HepG2 (cell line): Measurements from ENCODE around the gene SHPK. TPM values are rescaled to one million over a fixed set of nuclear protein-coding genes. Genes with fewer than 3 reads are reported as not detected.

Experiments used
- ARHGAP35 ChIP-seq: sonication (generic); formaldehyde crosslinking; IDR thresholded peaks from 2 replicates; pipeline ENCODE4 v1.9.0; 2022; ENCODE audit warnings: mild to moderate bottlenecking, inconsistent platforms, moderate library complexity, missing genetic modification reagents, borderline replicate concordance
- FOXP4 ChIP-seq: sonication (generic); formaldehyde crosslinking; IDR thresholded peaks from 2 replicates; pipeline ENCODE4 v1.4.0; 2020; ENCODE audit warnings: missing genetic modification reagents
- MXD3 ChIP-seq: IDR thresholded peaks from 2 replicates; pipeline ENCODE4 v1.6.1; 2016; ENCODE audit warnings: mild to moderate bottlenecking, missing biosample characterization, missing genetic modification reagents
- SIN3B ChIP-seq: fragments of 150-350 bp; IDR thresholded peaks from 2 replicates; pipeline ENCODE4 v1.6.1; 2014; ENCODE audit warnings: low read length
- TEAD3 ChIP-seq: optimal IDR thresholded peaks from 2 replicates; pipeline ENCODE3; 2016; ENCODE audit warnings: borderline replicate concordance
- XBP1 ChIP-seq: sonication (generic); formaldehyde crosslinking; IDR thresholded peaks from 2 replicates; pipeline ENCODE4 v1.5.0; 2020; ENCODE audit warnings: missing genetic modification reagents
- ZBED4 ChIP-seq: sonication (generic); formaldehyde crosslinking; IDR thresholded peaks from 2 replicates; pipeline ENCODE4 v1.4.0; 2020; ENCODE audit warnings: missing genetic modification reagents, borderline replicate concordance
- ZNF142 ChIP-seq: sonication (generic); formaldehyde crosslinking; IDR thresholded peaks from 2 replicates; pipeline ENCODE4 v1.4.0; 2020; ENCODE audit warnings: missing genetic modification reagents
- ZNF589 ChIP-seq: sonication (generic); formaldehyde crosslinking; conservative IDR thresholded peaks from 2 replicates; pipeline ENCODE4 v1.8.0; 2022; ENCODE audit warnings: mild to moderate bottlenecking, moderate library complexity, missing genetic modification reagents
- ZNF7 ChIP-seq: IDR thresholded peaks from 2 replicates; pipeline ENCODE4 v1.6.1; 2016; ENCODE audit warnings: missing biosample characterization, missing genetic modification reagents
- ZSCAN21 ChIP-seq: sonication (generic); formaldehyde crosslinking; IDR thresholded peaks from 2 replicates; pipeline ENCODE4 v1.8.0; 2022; ENCODE audit warnings: mild to moderate bottlenecking, missing genetic modification reagents, moderate library complexity, borderline replicate concordance
- polyA plus RNA-seq, 8 experiments: library from polyadenylated mRNA; depleted of rRNA in 3 of 8; stranded (reverse) in 7 of 8; unstranded in 1 of 8; fragments of >200 nt; fragmentation: Illumina TruSeq in 4 of 8; extraction: Trizol in 4 of 8; gene quantifications; 2 replicates each; pipeline versions ENCODE4 v1.2.1 to v1.2.3, GENCODE V29; 2011 to 2016; ENCODE audit warnings: low read depth in 4 of 8, missing spikeins in 1 of 8, mixed read lengths in 1 of 8; ENCODE audit not compliant: insufficient read depth in 1 of 8
- total RNA-seq, 5 experiments: library from RNA; depleted of rRNA; stranded (reverse); fragments of >200 nt; fragmentation: Illumina TruSeq; extraction: Trizol; gene quantifications; 2 replicates each; pipeline ENCODE4 v1.2.3, GENCODE V29; 2016; ENCODE audit warnings: low read depth in 1 of 5

SHPK gene
- total and polyA plus RNA-seq, 2 of the 13 experiments (the other 11 are each of a cell fraction or from before 2014, with no cell fraction given) = 16.2 to 30.9 TPM

- TF ChIP-seq ZBED4 (no peak), FOXP4 (CRISPR knock-in tag) (peak; percentile 77), ZSCAN21 (CRISPR knock-in tag) (no peak), ZNF7 (CRISPR knock-in tag) (no peak), TEAD3 (CRISPR knock-in tag) (peak; percentile 49), SIN3B (no peak), ZNF142 (CRISPR knock-in tag) (no peak), MXD3 (CRISPR knock-in tag) (no peak), ARHGAP35 (CRISPR knock-in tag) (no peak), ZNF589 (no peak), XBP1 (CRISPR knock-in tag) (no peak)
These were observed 5.9 kb upstream of the SHPK start (continued) for GRCh38 chr17:3641717-3642486.
